HUDEP-2 (cell line): ENCODE results near the gene CDT1.

Source experiments
- DNase-seq, 76 experiments: peaks; one replicate each; lab custom pipeline; 2025; ENCODE audit not compliant: unreplicated experiment in 76 of 76; lab: John Stamatoyannopoulos, UW

CDT1 gene

DNA sequence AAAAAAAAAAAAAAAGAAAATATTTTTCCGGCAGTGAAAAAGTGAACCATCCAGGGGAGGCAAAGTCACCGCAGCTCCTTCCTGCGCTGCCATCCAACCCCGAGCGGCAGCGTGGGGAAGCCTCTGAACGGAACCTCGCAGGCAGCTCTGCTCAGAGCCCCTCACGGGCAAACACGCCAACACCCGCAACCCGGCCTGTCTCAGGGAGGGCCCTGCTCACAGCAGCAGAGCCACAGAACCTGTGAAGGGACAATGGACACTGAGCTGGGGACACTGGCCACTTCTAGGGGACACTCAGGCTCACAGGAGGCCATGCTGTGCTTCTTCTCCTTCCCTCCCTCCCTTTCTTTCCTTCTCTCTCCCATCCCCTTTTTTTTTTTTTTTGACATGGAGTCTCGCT is 29.5 kb downstream of the CDT1 start:
- no peak for DNase-seq

DNA sequence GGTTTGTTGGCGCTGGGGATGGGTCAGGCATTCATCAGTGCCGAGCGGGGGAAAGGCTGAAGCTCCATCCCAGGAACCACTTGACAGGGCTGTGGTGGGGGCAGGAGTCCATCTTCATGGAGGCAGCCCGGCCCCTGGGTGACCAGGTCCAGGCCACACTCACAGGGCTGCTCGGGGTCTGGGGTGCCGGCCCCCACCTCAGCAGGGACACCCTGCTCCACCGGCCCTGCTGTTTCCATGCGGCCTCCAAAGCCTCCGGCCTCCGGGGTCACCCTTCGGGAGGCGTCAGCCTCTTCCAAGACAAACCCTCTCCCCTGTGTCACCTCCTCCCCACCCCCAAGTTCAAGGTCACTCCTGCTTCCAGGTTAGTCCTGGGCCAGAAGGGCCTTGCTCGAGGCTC is 31.1 kb downstream of the CDT1 start:
- DNase-seq = no peak

DNA sequence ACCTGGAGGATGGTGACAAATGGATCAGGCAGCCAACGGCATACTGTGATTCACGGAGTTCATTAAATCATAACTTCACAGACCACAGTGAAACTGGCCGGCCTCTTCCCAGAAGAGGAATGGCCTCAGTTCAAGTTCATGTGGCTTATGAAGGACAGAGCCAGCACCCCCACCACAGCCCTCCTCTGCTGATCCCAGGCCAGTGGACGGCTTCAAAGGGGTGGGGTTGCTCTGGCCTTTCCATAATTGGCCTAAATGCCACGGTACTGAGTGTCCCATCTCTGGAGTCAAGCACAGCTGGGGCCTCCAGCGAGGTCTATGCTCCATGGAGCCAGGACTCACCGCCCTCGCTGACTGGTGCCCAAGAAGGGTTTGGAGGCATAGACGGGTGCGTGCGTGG is 31.8 kb downstream of the CDT1 start:
- no peak for DNase-seq

DNA sequence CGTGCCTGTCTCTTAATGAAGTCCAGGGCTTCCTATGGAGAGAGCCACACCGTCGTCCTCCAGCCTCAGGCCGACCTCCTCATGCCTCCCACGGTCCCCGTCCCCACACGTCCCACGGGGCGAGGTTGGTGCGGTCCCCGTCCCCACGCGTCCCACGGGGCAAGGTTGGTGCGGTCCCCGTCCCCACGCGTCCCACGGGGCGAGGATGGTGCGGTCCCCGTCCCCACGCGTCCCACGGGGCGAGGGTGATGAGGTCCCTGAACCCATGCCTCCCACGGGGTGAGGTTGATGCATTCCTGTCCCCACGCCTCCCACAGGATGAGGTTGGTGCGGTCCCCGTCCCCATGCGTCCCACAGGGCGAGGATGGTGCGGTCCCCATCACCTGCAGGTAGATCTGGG is 32.2 kb downstream of the CDT1 start:
- DNase-seq = no peak

DNA sequence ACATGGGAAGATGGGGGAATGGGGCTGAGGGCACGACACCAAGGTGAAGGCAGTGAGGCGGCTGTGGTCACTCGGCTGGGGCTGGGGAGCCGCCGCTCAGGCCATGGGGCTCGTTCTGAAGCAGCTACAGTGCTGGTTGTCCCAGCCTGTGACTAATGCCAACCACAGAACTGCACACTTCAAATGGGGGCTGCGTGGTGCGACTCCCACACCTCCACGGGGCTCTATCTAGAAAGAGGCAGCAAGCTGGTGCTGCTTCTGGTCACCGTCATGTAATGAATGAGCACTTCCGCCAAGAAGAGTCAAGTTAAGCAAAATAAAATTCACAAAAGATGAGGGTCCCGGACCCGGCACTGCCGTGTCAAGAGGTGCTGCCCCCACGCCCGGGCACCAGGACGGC is 33.2 kb downstream of the CDT1 start:
- no peak for DNase-seq

DNA sequence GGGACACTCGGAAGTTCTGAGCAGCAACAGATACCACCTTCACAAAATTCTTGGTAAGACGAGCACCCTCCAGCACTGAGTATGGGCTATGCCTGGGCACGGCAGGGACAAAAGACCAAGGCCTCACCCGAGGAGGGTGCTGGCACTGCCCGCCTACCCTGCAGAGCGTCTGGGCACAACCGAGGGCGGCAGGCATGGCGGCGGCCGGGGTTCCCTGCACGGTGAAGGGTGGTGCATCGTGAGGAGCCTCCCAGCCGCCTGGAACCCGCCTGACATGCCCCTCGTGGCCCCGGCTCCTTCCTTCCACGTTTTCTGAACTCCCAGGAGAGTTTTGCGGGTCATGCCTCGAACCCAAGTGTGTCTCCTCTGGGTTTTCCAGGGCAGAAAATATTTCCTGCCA is 34.2 kb downstream of the CDT1 start:
- DNase-seq = no peak

DNA sequence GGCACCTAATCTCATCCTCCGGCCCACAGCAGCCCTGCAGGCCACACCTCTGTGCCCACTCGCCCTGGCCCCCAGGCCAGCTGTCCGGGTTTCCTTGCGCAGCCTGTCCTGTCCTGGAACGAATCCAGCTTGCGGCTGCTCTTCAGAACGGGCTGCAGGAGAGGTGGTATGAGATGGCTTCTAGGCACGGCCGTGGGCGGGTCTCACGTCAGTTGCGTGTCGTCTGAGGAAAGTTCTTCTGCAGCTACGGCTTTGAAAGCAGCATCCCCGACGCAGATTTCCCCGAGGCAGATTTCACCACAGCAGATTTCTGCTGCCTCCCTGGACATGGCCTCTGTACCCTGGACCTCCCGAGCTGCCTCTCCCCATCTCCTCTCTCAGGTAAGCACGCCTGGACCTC is 35.0 kb downstream of the CDT1 start:
- no peak for DNase-seq

DNA sequence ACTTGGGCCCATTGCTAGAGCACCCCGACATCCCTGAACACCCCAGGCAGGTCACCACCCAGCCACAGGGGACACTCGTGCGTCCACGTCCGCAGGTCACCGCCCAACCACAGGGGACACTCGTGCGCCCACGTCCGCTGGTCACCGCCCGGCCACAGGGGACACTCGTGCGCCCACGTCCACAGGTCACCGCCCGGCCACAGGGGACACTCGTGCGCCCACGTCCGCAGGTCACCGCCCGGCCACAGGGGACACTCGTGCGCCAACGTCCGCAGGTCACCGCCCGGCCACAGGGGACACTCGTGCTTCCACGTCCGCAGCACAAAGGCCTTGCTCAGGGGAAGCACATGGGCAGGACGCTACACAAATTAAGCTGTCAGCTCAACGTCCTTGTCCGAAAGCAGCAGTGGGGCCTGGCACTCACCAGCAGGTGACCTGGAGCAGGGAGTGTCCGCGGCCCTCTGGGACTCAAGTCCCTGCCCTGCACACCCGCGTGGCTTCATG is 35.5 kb downstream of the CDT1 start:
- peak in 1 of 76 experiments; percentile 9 for DNase-seq

DNA sequence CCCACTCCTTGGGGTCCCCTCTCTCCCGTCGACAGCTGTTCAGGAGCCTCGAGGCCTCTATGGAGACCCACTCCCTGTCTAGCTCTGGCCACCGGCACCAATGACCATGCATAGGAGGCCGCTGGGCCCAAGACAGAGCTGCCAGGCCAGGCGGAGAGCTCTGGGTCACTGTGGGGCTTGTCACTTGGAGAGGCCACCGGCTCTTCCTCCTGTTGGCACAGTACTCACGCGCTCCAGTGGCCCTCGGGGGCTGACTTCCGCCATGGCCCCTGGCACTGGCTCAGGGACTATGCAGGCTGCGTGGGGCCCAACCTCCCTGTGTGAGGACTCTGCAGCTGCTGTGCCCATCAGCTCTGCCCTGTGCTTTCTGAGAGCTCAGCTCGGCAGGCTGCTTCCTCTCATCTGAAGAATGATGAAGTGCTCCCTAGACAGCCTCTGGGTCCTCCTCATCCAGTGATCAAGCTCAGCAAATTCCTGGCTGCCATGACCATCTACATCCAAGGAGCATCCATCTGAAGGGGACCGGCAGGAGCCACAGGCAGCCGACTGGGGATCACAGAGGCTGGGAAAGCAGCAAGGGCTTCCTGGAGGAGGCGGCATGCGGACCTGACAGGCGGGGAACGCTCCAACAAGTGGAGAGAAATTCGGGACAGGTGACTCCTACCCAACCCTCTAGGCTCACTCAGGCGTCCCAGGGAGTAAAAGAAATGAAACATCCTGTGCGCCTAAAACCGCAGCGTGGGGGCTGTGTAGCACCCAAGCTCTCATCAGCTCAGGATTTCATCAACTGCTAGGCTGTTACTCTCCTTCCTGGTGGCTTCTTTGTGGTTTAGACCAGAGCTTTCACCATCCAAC is 36.4 kb downstream of the CDT1 start:
- no peak for DNase-seq

DNA sequence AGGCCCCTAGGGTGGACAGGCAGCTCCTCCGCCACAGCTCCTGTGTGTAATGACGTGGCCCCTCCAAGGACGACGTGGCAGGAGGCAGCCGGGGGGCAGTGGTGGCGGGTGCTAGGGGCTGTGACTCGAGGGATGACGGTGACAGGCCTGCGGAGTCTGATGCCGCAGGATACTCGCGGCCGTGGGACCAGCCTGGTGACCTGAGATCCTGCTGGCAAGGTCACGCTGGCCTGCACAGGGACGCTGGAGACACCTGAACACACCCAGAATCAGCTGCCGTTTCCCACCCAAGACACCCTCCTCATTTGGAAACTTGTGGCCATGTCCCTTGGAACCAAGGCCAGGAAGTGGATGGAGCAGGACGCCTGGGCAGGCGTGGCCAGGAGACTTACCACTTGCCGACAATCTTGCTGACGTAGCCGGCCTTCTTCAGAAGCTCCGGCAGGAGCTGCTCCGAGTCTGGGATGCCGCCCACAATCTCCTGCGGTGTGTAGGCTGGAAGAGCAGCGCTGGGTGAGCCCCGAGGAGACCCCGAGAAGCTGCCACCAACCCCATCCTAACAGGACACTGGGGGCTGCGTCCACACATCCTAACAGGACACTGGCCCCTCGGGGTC is 37.1 kb downstream of the CDT1 start:
- DNase-seq = no peak

DNA sequence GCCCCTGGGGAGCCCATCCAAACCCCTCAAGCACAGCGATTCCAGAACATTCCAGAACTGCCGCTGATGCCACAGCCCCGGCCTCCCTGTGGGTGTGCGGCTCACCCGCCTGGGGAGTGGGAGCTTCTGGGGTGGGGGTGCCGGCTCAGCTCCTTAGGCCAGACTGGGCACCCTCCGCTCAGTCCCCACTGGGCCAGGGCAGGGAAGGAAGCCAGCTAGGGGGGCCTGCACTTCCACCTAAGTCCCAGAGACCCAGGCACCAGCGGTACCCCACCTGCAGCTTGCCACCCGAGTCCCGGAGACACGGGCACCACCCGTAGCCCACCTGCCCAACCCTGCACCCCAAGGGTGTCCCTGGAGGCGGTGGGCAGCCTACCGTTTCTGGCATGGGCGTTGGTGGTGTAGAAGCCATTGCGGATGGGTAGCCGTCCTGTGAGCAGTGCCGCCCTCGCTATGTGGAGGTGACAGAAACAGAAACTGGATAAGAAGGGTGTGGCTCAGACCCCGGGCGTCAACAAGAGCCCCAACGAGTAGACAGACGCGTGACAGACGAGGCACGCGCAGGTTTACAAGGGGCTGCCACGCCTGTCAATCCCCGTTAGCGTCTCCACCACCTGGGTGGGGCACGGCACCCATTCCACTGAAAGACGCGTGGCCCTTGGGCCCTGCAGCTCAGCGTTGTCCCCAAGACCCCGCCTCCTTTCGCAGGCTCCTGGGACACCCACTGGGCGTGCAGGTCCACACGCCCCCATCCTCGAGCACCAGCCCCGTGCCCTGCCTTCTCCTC is 38.1 kb downstream of the CDT1 start:
- no peak for DNase-seq

DNA sequence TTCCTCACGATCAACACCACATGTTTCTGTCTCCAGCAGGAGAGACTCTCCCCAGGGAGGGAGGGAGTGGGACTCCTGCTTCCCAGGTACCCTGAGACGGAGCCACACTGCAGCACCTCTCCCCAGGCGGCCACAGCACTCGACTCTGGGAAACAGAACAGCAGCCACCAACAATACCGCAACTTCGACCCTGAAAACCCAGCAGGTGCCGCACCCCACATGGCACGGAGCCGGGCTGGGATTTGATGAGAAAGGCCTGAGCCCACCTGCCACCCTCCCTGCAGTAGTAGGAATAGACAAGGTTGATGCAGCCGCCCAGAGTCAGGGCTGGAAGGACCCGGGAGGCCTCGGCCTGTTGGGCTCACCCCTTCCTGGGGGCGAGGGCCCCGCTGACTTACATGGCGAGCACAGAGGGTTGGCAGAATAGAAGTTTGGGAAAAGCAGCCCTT is 38.7 kb downstream of the CDT1 start:
- no peak for DNase-seq

DNA sequence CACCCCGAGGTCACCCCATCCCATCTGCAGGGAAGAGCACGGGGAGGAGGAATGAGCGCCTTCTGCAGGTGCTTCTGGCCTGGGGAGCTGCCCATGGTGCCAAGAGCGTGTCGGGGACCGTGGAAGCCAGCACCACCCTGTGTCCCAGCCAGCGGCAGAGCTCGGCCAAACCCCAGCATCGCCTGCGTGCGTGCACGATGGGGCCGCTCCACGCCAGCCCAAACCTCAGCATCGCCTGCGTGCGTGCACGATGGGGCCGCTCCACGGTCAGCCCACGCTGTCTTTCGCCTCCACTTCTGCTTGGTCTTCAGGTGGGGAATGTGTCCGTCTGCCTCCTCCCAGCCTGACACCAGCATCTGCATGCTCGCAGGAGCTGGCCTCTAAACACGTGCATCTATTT is 39.2 kb downstream of the CDT1 start:
- DNase-seq = no peak

DNA sequence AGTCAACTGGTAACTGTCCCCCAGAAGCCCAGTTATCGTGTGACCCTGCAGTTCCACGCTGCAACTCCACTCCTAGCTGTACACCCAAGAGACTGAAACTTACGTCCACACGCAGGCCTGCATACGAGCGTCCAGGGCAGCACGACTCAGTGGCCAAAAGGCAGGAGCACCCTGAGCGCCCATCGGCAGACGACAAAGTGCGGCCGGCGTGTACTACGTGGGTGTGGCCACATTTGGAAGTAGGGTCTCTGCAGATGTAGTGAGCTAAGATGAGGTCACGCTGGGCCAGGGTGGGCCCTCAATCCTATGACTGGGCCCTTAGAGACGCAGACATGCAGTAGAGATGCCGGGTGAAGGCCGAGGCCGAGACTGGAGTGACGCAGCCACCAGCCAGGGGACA is 39.7 kb downstream of the CDT1 start:
- no peak for DNase-seq

DNA sequence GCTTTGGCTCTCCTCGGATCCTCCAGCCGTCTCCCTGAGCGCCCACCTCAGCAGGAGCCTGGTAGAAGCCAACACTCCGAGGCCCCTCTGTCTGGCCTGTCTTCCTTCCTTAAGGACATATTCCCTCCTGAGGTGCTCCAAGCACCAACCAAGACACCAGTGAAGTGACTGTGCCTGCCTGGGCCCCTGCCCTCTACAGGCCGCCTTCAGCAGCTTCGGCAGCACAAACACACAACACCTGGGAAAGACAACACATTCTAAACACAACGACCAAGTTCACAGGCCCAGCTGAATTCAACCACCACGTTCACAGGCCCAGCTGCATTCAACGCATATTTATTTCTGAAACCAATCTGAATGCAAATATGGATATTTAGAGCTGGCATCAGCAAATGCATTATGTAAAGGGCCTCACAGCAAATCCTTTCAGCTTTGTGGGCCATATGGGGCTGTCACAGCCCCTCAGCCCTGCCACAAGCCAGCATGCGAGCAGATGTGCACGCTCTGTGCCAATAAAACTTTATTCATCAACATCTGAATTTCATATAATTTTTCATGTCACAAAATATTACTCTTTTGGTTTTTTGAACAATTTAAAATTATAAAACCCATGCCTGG is 40.9 kb downstream of the CDT1 start:
- peak in 1 of 76 experiments; percentile 5 for DNase-seq

DNA sequence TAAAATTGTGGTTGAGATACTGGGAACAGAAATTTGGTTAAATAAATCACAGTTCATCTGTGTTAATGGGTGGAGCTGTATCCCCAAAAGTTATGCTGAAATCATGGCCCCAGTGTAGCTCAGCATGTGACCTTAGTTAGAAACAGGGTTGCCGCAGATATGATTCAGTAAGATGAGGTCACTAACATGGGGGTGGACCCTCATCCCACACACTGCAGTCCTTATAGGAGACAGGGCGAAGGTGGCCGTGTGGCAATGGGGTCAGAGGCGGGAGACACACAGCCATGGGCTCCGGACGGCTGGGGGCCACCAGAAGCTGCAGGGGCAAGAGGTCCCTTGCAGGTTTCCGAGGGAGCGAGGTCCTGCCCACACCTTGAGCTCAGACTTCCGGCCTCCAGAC is 42.5 kb downstream of the CDT1 start:
- DNase-seq = no peak

DNA sequence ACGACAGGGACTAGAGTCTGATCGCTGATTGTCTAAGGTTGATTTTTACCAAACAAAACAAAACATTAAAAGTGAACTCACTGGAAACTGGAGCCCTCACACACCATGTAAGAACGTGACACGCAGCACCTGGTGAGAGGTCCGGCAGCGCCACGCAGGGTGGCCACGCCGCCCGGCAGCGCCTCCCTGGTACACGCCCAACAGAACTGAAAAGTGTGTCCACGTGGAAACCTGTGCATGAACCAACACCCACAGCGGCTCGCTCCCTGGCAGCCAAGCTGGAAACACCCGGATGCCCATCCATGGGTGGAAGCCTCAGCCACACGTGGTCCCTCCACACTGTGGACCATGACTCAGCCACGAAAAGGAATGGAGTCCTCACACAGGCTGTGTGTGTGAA is 44.1 kb downstream of the CDT1 start:
- DNase-seq = no peak

DNA sequence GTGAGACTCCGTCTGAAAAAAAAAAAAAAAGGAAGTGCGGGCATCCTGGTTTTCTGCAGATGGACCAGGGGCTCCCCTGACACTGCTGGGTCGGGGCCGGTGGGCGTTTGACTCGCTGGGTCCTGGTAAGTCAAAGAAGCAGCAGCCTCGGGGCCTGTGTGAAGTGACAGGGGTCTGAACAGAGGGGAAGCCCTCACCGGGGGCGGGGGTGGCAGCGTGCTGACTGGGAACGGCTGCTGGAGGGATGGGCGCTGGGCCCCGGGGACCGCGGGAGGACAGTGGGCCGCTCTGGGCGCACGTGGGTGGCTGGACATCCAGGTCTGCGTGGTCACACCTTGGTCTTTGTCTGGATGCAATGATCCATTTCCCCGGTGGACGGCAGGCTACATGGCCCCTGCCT is 45.0 kb downstream of the CDT1 start:
- no peak for DNase-seq

DNA sequence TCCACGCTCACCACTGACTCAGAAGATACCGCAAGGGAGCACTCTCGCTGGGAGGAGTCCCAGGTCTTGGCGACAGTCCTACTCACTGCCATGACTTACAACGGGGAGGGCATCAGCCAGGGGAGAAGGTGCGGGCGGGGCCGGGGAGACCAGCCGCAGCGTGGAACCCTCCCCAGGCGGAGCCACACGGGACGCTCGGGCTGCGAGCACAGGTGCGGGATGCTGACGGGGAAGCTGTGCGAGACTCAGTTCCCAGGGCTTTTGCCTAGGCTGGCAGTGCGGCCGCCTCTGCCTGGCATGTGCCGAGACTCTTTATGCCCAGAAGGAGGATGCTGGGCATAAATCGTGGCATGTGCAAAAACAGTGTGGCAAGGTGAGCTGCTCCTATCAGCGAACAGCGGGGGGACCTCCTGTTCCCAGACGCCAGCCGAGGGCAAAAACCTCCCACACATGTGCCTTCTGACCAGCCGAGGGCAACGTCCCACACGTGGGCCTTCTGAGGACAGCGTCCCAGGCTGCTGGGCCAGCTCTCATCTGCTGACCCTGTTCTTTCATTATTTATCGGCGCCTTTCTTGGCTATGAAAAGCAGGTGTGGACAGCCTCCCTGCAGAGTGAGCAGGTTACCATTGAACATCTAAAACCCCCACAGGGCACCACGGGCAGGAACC is 47.1 kb downstream of the CDT1 start:
- DNase-seq = no peak

DNA sequence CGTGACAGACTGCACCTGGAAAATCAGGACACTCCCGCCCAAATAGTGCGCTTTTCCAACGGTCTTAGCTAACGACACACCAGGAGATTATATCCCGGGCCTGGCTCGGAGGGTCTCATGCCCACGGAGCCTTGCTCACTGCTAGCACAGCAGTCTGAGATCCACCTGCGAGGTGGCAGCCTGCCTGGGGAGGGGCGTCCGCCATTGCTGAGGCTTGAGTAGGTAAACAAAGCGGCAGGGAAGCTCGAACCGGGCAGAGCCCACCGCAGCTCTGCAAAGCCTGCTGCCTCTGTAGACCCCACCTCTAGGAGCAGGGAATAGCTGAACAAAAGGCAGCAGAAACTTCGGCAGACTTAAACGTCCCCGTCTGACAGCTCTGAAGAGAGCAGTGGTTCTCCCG is 48.0 kb downstream of the CDT1 start:
- DNase-seq = no peak
